CD14-positive monocyte (primary cell): ENCODE data around the gene RWDD3. TPM values are rescaled to one million over a fixed set of nuclear protein-coding genes. Genes with fewer than 3 reads are reported as not detected.

Experiments used
- DNase-seq, 3 donors: peaks; one replicate each; pipeline ENCODE4 v3.0.0-alpha.2; 2011 to 2022
- H2AFZ ChIP-seq: 2 replicates; pipeline ENCODE4 v1.6.0; 2012; ENCODE audit warnings: mild to moderate bottlenecking, low read depth, low read length, inconsistent platforms; ENCODE audit not compliant: insufficient read depth, poor library complexity, severe bottlenecking
- H3K27ac ChIP-seq, 2 donors: 1 replicate in 1 of 2; 2 replicates in 1 of 2; pipeline ENCODE4 v1.5.1; 2012 to 2013; ENCODE audit warnings: low read length in 2 of 2, control low read depth in 1 of 2, inconsistent platforms in 1 of 2, low read depth in 1 of 2, mild to moderate bottlenecking in 1 of 2
- H3K27me3 ChIP-seq, 2 donors: one replicate each; pipeline versions ENCODE4 v1.6.0 to v1.6.1; 2011 to 2013; ENCODE audit warnings: low read length in 2 of 2; ENCODE audit not compliant: control insufficient read depth in 2 of 2, insufficient read depth in 2 of 2
- H3K36me3 ChIP-seq, 2 donors: replicated peaks in 1 of 2; 1 replicate in 1 of 2; 2 replicates in 1 of 2; pipeline versions ENCODE4 v1.5.1 to v1.6.1; 2012 to 2013; ENCODE audit warnings: low read length in 2 of 2, control low read depth in 1 of 2, inconsistent platforms in 1 of 2, mild to moderate bottlenecking in 1 of 2; ENCODE audit not compliant: insufficient read depth in 2 of 2, control insufficient read depth in 1 of 2
- H3K4me1 ChIP-seq, 2 donors: 1 replicate in 1 of 2; 2 replicates in 1 of 2; pipeline versions ENCODE4 v1.5.1 to v1.6.1; 2012 to 2013; ENCODE audit warnings: low read length in 2 of 2, control low read depth in 1 of 2, inconsistent platforms in 1 of 2, mild to moderate bottlenecking in 1 of 2, moderate library complexity in 1 of 2; ENCODE audit not compliant: insufficient read depth in 2 of 2, control insufficient read depth in 1 of 2
- H3K4me2 ChIP-seq: replicated peaks from 2 replicates; pipeline ENCODE3; 2012; ENCODE audit warnings: low read length, moderate library complexity, mild to moderate bottlenecking; ENCODE audit not compliant: poor library complexity, severe bottlenecking; ENCODE audit errors: extremely low read depth
- H3K4me3 ChIP-seq, 3 experiments: fragments of 200-600 bp in 1 of 3; sonication (generic) in 1 of 3; replicated peaks in 1 of 3; 1 replicate in 2 of 3; 2 replicates in 1 of 3; pipeline ENCODE4 v1.5.1; 2011 to 2013; ENCODE audit warnings: low read length in 3 of 3, mild to moderate bottlenecking in 3 of 3, control low read depth in 2 of 3, low read depth in 2 of 3, inconsistent platforms in 1 of 3, moderate library complexity in 1 of 3
- H3K79me2 ChIP-seq: 2 replicates; pipeline ENCODE4 v1.6.0; 2012; ENCODE audit warnings: mild to moderate bottlenecking, control low read depth, inconsistent platforms, low read length, moderate library complexity; ENCODE audit not compliant: insufficient read depth
- H3K9ac ChIP-seq: 2 replicates; pipeline ENCODE4 v1.6.0; 2017; ENCODE audit warnings: low read length, mild to moderate bottlenecking; ENCODE audit not compliant: insufficient read depth, poor library complexity, severe bottlenecking
- H3K9me3 ChIP-seq, 2 donors: replicated peaks in 1 of 2; 1 replicate in 1 of 2; 2 replicates in 1 of 2; pipeline versions ENCODE4 v1.5.1 to v1.6.1; 2012 to 2013; ENCODE audit warnings: low read length in 2 of 2, control low read depth in 1 of 2; ENCODE audit not compliant: control insufficient read depth in 1 of 2, insufficient read depth in 1 of 2
- H4K20me1 ChIP-seq: 2 replicates; pipeline ENCODE4 v1.6.0; 2012; ENCODE audit warnings: mild to moderate bottlenecking, low read length, control low read depth, moderate library complexity; ENCODE audit not compliant: insufficient read depth
- H3K27ac Mint-ChIP-seq, 7 donors: one replicate each; pipeline ENCODE4 v1.8.0; 2020; ENCODE audit warnings: mild to moderate bottlenecking in 7 of 7, mixed read lengths in 7 of 7, moderate library complexity in 6 of 7, inconsistent platforms in 2 of 7
- H3K27me3 Mint-ChIP-seq, 3 donors: one replicate each; pipeline ENCODE4 v1.8.0; 2021 to 2022; ENCODE audit warnings: low read depth in 3 of 3, mild to moderate bottlenecking in 3 of 3, mixed read lengths in 3 of 3, moderate library complexity in 3 of 3, inconsistent platforms in 1 of 3
- H3K36me3 Mint-ChIP-seq, 2 donors: one replicate each; pipeline ENCODE4 v1.8.0; 2020; ENCODE audit warnings: mixed read lengths in 2 of 2, inconsistent platforms in 1 of 2, mild to moderate bottlenecking in 1 of 2
- H3K4me1 Mint-ChIP-seq: one replicate; pipeline ENCODE4 v1.8.0; 2020; ENCODE audit warnings: mild to moderate bottlenecking, mixed read lengths
- H3K4me3 Mint-ChIP-seq, 2 donors: one replicate each; pipeline ENCODE4 v1.8.0; 2020; ENCODE audit warnings: mild to moderate bottlenecking in 2 of 2, mixed read lengths in 2 of 2, moderate library complexity in 1 of 2
- H3K9me3 Mint-ChIP-seq, 7 donors: one replicate each; pipeline ENCODE4 v1.8.0; 2020 to 2022; ENCODE audit warnings: mixed read lengths in 7 of 7, mild to moderate bottlenecking in 6 of 7, moderate library complexity in 6 of 7, inconsistent platforms in 2 of 7
- CTCF ChIP-seq: fragments of 200-600 bp; IDR thresholded peaks from one replicate; pipeline ENCODE4 v1.8.0; 2022; ENCODE audit warnings: antibody characterized with exemption, mild to moderate bottlenecking
- WGBS: methylation state at CpG from one replicate; pipeline ENCODE4 v1.1.5; 2013; ENCODE audit warnings: missing lambda C conversion rate; ENCODE audit not compliant: insufficient coverage; 5-methylcytosine and 5-hydroxymethylcytosine counted together
- intact Hi-C, 2 donors: fragments of 100-400 bp; cut with micrococcal nuclease; formaldehyde crosslinking; loops; one replicate each; pipeline versions ENCODE4 v1.15.0 to v1.15.1; 2023
- polyA plus RNA-seq, 3 donors: library from polyadenylated mRNA; depleted of rRNA in 1 of 3; unstranded in 2 of 3; stranded (reverse) in 1 of 3; fragments of 300-500 nt in 2 of 3; fragments of >200 nt in 1 of 3; fragmentation: Illumina TruSeq in 2 of 3; gene quantifications; 1 replicate in 2 of 3; 2 replicates in 1 of 3; pipeline ENCODE4 v1.2.3, GENCODE V29; 2012 to 2021

Gene RWDD3
- polyA plus RNA-seq, 3 donors: 9.2 to 20.1 (median 18.1) TPM

DNA sequence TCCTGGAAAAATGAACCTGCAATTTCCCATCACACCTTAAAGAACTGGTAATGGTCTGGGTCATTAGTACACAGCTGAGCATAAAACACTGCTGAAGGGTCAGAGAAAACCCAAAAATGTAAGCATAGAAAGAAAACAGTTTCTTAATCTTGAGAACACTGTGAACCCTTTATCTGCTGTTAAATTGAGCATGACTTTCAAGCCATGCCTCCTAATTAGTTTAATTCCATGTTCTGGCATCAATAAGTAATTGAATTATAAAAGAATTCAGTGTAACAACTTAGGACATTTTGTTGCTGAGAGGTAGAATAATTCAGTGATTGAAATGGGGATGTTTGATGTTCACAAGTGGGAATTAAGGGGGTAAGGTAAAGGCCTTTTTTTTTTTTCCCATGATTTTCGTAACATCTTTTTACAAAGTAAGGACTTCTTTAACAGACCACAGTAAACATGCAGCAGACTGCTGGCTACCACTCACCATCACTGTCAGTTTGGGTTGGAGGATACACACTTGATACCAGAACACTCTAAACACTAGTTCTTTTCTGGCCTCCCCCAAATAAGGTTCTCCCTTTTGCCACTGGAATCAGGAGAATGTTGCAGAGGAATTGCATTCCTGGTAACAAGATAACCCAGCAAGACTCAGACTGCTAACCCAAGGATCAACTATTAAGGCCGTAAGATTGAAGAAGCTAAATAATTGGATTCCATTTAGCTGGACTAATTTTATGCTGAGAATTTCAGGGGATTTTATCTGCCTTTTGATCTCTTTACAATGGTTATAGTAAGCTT lies 3.0 kb downstream of the RWDD3 start:
- no peak overlapping the region for H3K4me3 ChIP-seq
- no peak overlapping the region for H3K27ac ChIP-seq
- no peak overlapping the region for H2AFZ ChIP-seq
- Mint-ChIP-seq H3K4me3 (no peak overlapping the region), H3K4me1 (peaks cover 23% of the 10 kb centered on the region), H3K27me3 (peaks cover 2 to 20% (median 15%) of the 10 kb centered on the region in 3 donors), H3K27ac (no peak overlapping the region), H3K36me3 (peaks cover 36 to 40% of the 10 kb centered on the region in 2 donors), H3K9me3 (peaks cover 2 to 16% (median 11%) of the 10 kb centered on the region in 7 donors)
- H3K4me2 ChIP-seq: no peak overlapping the region
- H3K36me3 ChIP-seq: peaks cover 11 to 40% of the 10 kb centered on the region in 2 donors
- H3K9me3 ChIP-seq: peaks cover 5 to 8% of the 10 kb centered on the region in 2 donors
- H3K27me3 ChIP-seq: peaks cover 4 to 8% of the 10 kb centered on the region in 2 donors
- peaks cover 4% of the 10 kb centered on the region for H4K20me1 ChIP-seq
- no peak for DNase-seq
- no peak for TF ChIP-seq CTCF
- H3K4me1 ChIP-seq: peaks cover 12 to 13% of the 10 kb centered on the region in 2 donors
- no peak overlapping the region for H3K9ac ChIP-seq
- peaks cover 40% of the 10 kb centered on the region for H3K79me2 ChIP-seq
- no CpG with 5 or more reads among the region's 2 CpGs for whole genome bisulfite sequencing
- intact Hi-C loops: loop anchor here (10.0 kb wide), 2 partner anchors 162 to 382 kb away; partner anchors contain the start of gene ALG14 (in 1 of the 2)

DNA sequence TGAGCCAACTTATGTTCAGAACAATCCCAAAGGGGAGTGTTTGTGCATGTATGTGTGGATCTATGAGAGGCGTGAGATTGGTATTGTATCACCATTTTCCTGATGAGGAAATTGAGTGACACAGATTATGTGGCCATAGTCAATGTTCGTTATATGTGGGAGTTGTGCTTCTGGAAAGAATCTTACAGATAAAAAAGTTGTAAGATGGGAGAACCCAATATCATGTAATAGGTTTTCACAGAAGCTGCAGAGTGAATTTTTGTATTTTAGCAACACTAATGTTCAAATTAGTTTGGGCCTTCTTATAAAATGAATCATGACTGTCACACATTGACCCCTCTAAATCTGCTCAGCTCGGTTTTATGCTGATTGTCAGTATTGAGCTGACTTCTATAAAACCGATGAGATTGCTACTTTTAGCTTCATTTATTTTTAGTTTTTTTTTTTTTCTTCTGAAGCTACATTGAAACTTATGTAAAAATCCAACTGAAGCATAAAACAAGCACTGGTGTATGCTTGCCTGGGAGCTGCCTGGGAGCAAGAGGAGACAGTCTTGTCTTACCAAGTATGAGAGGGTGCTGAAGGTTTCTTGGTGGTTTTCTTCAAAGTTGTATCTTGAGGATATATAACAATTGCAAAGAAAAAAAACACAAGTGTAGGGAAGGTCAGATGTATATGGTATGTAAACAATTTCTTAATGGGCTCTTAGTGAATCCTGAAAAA lies 4.1 kb downstream of the RWDD3 start:
- no peak overlapping the region for H3K4me3 ChIP-seq
- no peak overlapping the region for H3K9ac ChIP-seq
- Mint-ChIP-seq H3K4me1 (peaks cover 22% of the 10 kb centered on the region), H3K27ac (no peak overlapping the region), H3K4me3 (no peak overlapping the region), H3K9me3 (peaks cover 3 to 16% (median 12%) of the 10 kb centered on the region in 7 donors), H3K27me3 (peaks cover 2 to 15% (median 7%) of the 10 kb centered on the region in 3 donors), H3K36me3 (peaks cover 43 to 46% of the 10 kb centered on the region in 2 donors)
- peaks cover 40% of the 10 kb centered on the region for H3K79me2 ChIP-seq
- no peak overlapping the region for H3K4me2 ChIP-seq
- H3K27me3 ChIP-seq: peaks cover 0 to under 1% of the 10 kb centered on the region in 2 donors
- peaks cover 11 to 13% of the 10 kb centered on the region in 2 donors for H3K4me1 ChIP-seq
- no peak overlapping the region for H3K27ac ChIP-seq
- peaks cover 11 to 44% of the 10 kb centered on the region in 2 donors for H3K36me3 ChIP-seq
- peaks cover 5 to 8% of the 10 kb centered on the region in 2 donors for H3K9me3 ChIP-seq
- intact Hi-C loops: loop anchor here (10.0 kb wide), 2 partner anchors 163 to 383 kb away; partner anchors contain the start of gene ALG14 (in 1 of the 2)
- TF ChIP-seq CTCF: no peak
- WGBS: 94% methylated on average over 3 of the region's 4 CpGs
- no peak overlapping the region for H2AFZ ChIP-seq
- DNase-seq: no peak
- peaks cover 4% of the 10 kb centered on the region for H4K20me1 ChIP-seq
